Skeletal muscle satellite cell (primary cell): ENCODE data around the gene POSTN.

ENCODE experiments used
- H3K27me3 ChIP-seq: 2 replicates; pipeline ENCODE4 v1.7.0; 2013; ENCODE audit warnings: low read length; ENCODE audit not compliant: control insufficient read depth, insufficient read depth
- H3K36me3 ChIP-seq: 2 replicates; pipeline ENCODE4 v1.7.0; 2013; ENCODE audit warnings: mild to moderate bottlenecking, control low read depth, low read length; ENCODE audit not compliant: insufficient read depth
- H3K4me1 ChIP-seq: 2 replicates; pipeline ENCODE4 v1.7.0; 2013; ENCODE audit warnings: low read length; ENCODE audit not compliant: control insufficient read depth, insufficient read depth
- H3K4me2 ChIP-seq: 2 replicates; pipeline ENCODE4 v1.7.0; 2013; ENCODE audit warnings: mild to moderate bottlenecking, low read length
- H3K4me3 ChIP-seq: 2 replicates; pipeline ENCODE4 v1.7.0; 2013; ENCODE audit warnings: low read length
- H3K9ac ChIP-seq: 2 replicates; pipeline ENCODE4 v1.7.0; 2013; ENCODE audit warnings: mild to moderate bottlenecking, low read depth, low read length, moderate library complexity
- H3K9me3 ChIP-seq: replicated peaks from 2 replicates; pipeline ENCODE4 v1.7.0; 2013; ENCODE audit warnings: mild to moderate bottlenecking, control low read depth, low read length

POSTN gene

GRCh38 chr13:37616131-37616530 is 17.6 kb upstream of the POSTN start:
- no peaks in the 10 kb centered on the region for H3K36me3 ChIP-seq
- no peaks in the 10 kb centered on the region for H3K9me3 ChIP-seq
- no peak overlapping the region for H3K4me2 ChIP-seq
- peak overlapping the region; percentile 72 for H3K9ac ChIP-seq
- no peak overlapping the region for H3K4me3 ChIP-seq
- peaks cover 38% of the 10 kb centered on the region for H3K4me1 ChIP-seq
- no peaks in the 10 kb centered on the region for H3K27me3 ChIP-seq

- Histone ChIP-seq H3K9me3 (no peaks in the 10 kb centered on the region), H3K4me2 (no peak overlapping the region), H3K36me3 (no peaks in the 10 kb centered on the region), H3K4me1 (peaks cover 40% of the 10 kb centered on the region), H3K9ac (peak overlapping the region; percentile 1), H3K4me3 (no peak overlapping the region), H3K27me3 (no peaks in the 10 kb centered on the region)
These were observed 16.7 kb upstream of the POSTN start for GRCh38 chr13:37615276-37615675.

DNA sequence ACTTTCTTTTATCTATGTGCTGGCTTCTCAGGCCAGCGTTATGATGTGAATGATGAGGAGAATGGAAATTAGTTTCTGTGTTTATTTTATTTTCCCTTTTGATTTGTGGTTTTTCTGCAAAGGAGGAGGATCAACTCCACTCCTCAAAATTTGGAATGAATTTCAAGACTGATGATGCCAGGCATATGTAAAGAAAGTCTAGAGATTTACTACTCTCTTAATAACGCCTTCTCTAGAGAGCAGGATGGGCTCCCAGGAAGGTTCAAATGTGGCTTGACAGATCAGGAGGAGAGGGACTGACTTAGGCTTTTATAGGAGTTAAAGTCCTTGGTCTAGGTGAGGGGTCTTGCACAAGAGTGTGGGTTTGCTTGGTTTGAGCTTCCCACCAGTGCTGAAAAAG is 15.1 kb upstream of the POSTN start:
- Histone ChIP-seq H3K4me3 (no peak overlapping the region), H3K9ac (no peak overlapping the region), H3K27me3 (no peaks in the 10 kb centered on the region), H3K4me1 (peaks cover 48% of the 10 kb centered on the region), H3K36me3 (no peaks in the 10 kb centered on the region), H3K9me3 (no peaks in the 10 kb centered on the region), H3K4me2 (no peak overlapping the region)

DNA sequence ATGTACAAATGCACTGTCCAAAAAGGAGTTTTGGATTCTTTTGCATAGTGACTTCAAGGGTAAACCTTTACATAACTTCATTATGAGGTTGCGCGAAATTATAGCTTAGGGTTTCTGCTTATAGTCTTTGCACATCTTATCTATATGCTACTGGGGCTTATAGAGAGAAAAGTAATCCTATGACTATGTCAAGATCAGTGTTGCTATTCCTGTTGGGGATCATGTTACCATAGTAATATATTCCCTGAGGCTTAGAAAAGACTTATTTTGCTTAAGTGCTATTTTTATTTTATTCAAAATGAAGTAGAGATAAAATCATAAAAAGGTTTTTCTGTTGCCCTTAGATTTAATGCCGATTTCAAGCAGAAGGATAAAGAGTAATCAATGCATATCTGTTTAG is 14.7 kb upstream of the POSTN start:
- Histone ChIP-seq H3K9me3 (no peaks in the 10 kb centered on the region), H3K36me3 (no peaks in the 10 kb centered on the region), H3K9ac (no peak overlapping the region)

DNA sequence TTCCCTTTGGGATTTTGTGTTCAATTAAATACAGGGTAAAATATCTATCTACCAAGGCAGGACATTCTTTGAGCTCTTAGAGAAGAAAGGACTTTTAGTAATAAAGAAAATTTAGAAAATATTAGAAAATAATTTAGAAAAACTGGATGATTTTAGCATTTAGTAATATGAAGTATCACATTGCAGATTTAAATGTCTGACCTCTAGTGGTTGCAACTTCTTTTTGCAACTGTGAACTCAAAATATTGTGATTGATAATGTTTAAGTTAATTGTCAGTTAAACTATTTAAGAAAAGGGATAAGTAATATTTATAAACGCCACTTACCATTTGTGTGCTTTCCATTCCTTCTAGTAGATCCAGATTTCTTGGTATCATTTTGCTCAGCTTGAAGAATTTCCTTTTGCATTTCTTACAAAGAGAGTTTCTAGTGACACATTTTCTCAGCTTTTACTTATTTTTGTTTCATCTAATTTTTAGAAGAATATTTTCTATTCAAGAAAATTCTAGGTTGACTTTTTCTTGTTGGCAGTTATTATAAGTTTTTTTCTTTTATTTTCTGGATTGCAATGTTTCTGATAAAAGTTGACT is 10.3 kb upstream of the POSTN start:
- no peak overlapping the region for H3K4me2 ChIP-seq
- H3K4me1 ChIP-seq: peaks cover 13% of the 10 kb centered on the region
- no peaks in the 10 kb centered on the region for H3K9me3 ChIP-seq
- H3K4me3 ChIP-seq: no peak overlapping the region
- peak overlapping the region; percentile 37 for H3K9ac ChIP-seq
- H3K27me3 ChIP-seq: no peaks in the 10 kb centered on the region
- H3K36me3 ChIP-seq: no peaks in the 10 kb centered on the region

More for the DNA sequence above, 14.7 kb upstream of the POSTN start:
- Histone ChIP-seq H3K4me1 (peaks cover 46% of the 10 kb centered on the region), H3K4me2 (no peak overlapping the region), H3K27me3 (no peaks in the 10 kb centered on the region), H3K4me3 (no peak overlapping the region)

GRCh38 chr13:37602733-37603381 is 4.3 kb upstream of the POSTN start:
- H3K4me1 ChIP-seq: peaks cover 18% of the 10 kb centered on the region
- H3K9me3 ChIP-seq: no peaks in the 10 kb centered on the region
- peak overlapping the region; percentile 22 for H3K9ac ChIP-seq
- no peaks in the 10 kb centered on the region for H3K27me3 ChIP-seq
- no peak overlapping the region for H3K4me2 ChIP-seq
- H3K36me3 ChIP-seq: no peaks in the 10 kb centered on the region
- H3K4me3 ChIP-seq: no peak overlapping the region

DNA sequence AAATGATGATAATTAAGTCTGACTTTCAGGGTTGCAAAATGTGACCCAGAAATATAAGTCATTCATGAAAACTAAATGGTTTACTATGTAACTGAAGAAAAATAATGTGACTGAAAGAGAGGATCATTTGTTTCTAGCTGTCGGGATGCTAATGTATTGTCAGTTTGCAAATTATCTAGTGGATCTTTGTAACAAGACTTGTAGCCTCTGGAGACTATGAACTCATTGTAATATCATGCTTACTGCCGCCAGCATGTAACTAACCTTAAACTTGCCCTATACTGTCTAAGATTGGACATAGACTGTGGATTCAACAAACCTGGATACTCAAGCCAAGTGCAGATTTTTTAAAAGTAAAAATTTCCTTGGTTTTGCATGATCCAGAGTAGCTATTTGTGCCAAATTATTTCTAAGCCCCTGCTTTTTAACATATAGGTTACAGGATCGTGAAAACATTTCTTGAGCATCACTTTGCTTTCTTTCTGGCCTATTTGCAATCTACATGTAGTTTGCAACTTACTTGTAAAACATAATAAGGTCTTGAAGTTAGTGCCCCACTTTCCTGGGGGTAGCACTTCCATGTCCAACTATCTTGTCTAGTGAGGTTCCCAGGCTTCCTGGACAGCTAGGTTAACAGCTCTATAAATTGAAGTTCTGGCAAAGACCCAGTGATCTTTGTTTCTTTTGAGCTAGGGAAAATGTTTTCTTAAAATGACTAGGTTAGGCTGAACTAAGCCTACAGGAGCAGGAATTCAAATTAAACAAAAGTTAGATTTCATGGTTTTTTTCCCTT is 3.3 kb upstream of the POSTN start:
- Histone ChIP-seq H3K36me3 (no peaks in the 10 kb centered on the region), H3K9ac (peak overlapping the region; percentile 22), H3K27me3 (no peaks in the 10 kb centered on the region), H3K4me3 (no peak overlapping the region), H3K9me3 (no peaks in the 10 kb centered on the region), H3K4me1 (peaks cover 18% of the 10 kb centered on the region), H3K4me2 (no peak overlapping the region)

DNA sequence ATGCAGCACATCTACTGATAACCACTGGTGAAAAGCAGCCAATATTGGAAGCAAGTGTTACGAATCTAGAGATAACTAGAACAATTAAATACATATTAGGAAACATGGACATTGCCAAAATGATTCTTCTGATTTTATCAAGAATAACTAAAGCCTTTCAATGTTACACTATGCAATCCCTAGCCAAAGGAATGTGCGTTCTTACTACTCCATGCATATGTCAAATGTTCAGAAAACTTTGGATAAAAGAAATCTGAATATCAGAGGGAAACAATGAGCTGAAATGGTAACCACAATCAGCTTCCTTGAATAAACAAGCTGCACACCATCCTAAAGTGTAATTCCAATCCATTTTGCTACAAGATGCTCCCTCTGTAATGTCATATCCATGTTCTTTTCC is 951 bp upstream of the POSTN start:
- Histone ChIP-seq H3K36me3 (no peaks in the 10 kb centered on the region), H3K4me3 (no peak overlapping the region), H3K4me2 (peak overlapping the region; percentile 77), H3K27me3 (no peaks in the 10 kb centered on the region), H3K9ac (peak overlapping the region; percentile 80), H3K4me1 (peaks cover 37% of the 10 kb centered on the region), H3K9me3 (no peaks in the 10 kb centered on the region)

DNA sequence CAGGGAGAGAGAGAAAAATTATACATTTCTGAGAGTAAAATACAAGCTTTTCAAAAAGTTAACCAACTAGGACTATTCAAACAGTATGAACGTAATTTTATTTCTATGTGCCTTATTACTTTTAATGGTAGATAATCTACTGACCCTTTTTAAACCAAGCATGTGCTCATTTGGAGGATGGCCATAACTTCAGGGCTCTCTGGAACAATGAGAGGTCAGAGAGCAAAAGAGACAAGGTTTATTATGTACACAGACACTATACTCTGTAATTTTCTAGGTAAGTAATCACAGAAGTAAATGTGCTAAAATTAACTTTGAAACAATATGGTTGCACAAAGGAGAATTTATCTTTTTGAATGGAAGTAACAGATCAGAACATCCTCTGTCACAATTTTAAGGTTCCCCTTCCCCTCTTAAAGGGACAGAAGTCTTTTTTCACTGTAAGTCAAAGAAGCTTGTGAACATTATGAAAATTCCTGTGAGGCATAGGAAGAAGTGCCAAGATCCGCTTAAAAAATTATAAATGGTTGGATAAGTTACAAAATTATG is 1.0 kb downstream of the POSTN start:
- peak overlapping the region; percentile 68 for H3K4me3 ChIP-seq

GRCh38 chr13:37596805-37597204 is 1.8 kb downstream of the POSTN start:
- H3K4me2 ChIP-seq: peak overlapping the region; percentile 77
- H3K9ac ChIP-seq: peak overlapping the region; percentile 80
- H3K4me1 ChIP-seq: peaks cover 34% of the 10 kb centered on the region

More for the DNA sequence above, 1.0 kb downstream of the POSTN start:
- peak overlapping the region; percentile 77 for H3K4me2 ChIP-seq
- H3K27me3 ChIP-seq: no peaks in the 10 kb centered on the region
- no peaks in the 10 kb centered on the region for H3K9me3 ChIP-seq
- no peaks in the 10 kb centered on the region for H3K36me3 ChIP-seq
- peak overlapping the region; percentile 80 for H3K9ac ChIP-seq
- H3K4me1 ChIP-seq: peaks cover 41% of the 10 kb centered on the region

GRCh38 chr13:37595162-37595561 is 3.4 kb downstream of the POSTN start:
- Histone ChIP-seq H3K4me2 (peak overlapping the region; percentile 77), H3K9ac (peak overlapping the region; percentile 7), H3K9me3 (no peaks in the 10 kb centered on the region), H3K4me1 (peaks cover 32% of the 10 kb centered on the region), H3K4me3 (no peak overlapping the region), H3K36me3 (peaks cover 8% of the 10 kb centered on the region), H3K27me3 (no peaks in the 10 kb centered on the region)

More at GRCh38 chr13:37596805-37597204, 1.8 kb downstream of the POSTN start:
- no peaks in the 10 kb centered on the region for H3K9me3 ChIP-seq
- H3K4me3 ChIP-seq: peak overlapping the region; percentile 68
- no peaks in the 10 kb centered on the region for H3K27me3 ChIP-seq
- H3K36me3 ChIP-seq: no peaks in the 10 kb centered on the region
